ENCODE results near the gene ALPP.
"Not testable (repeated sequence)": the region's sequence is repeated elsewhere in the genome, so short reads cannot be mapped to it uniquely, and the experiment has no call there.

ALPP gene

DNA sequence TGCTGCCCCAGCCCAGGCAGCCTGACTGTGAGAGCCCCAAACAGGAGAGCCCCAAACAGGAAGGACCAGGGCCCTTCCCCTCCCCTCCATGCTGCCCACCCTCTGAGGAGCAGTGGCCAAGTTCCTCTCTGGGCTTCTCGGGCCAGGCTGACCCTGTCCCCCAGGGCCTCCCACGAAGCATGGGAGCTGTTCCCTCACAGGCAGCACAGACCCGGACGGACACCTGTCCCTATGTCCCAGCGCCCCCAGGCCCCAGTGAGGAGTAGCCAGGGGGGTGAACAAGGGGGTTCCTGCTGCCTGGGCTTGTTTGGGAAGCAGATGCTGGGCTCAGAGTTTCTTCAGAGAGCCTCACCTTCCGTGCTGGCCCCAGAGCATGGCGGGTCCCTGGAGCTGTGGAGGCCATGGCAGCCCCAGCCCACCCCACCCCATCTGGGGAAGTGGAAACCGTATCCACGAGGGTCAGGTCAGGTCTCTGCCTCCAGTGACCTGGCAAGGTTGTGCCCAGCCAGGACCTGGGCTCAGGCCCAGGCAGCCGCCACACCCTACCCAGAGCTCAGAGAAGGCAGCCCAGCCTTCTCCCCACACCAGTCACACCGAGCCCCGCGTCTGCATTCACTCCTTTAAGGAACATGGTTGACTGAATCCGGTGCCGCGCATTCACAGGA is 40.3 kb upstream of the ALPP start:
- not testable (repeated sequence) for H3K4me3 Mint-ChIP-seq, H3K4me1 Mint-ChIP-seq, H3K27ac Mint-ChIP-seq, H3K27me3 Mint-ChIP-seq, ATAC-seq, H3K9me3 Mint-ChIP-seq
- peaks cover 31% of the 10 kb centered on the region for H3K36me3 Mint-ChIP-seq

DNA sequence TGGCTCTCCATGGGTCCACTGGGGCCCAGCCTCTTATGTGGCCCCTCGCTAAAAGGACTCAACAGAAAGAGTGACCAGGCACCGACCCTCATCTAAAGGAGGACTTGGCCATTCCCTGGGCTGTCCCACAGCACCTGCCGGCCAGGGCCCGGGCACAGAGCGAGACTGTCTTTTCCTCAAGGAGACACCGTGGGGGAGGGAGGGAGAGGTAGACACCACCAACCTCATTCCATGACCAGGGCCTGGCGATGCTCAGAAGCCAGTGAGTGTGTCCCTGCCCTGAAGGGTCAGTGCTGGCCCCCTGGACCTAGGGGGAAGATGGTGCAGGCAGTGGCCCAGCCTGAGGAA is 39.8 kb upstream of the ALPP start:
- H3K27me3 Mint-ChIP-seq, result no peaks in the 10 kb centered on the region
- H3K27ac Mint-ChIP-seq, result no peak overlapping the region
- peaks cover 4% of the 10 kb centered on the region for H3K9me3 Mint-ChIP-seq
- H3K36me3 Mint-ChIP-seq, result peaks cover 27% of the 10 kb centered on the region
- no peak overlapping the region for H3K4me3 Mint-ChIP-seq
- H3K4me1 Mint-ChIP-seq, result no peaks in the 10 kb centered on the region
- ATAC-seq, result no peak

DNA sequence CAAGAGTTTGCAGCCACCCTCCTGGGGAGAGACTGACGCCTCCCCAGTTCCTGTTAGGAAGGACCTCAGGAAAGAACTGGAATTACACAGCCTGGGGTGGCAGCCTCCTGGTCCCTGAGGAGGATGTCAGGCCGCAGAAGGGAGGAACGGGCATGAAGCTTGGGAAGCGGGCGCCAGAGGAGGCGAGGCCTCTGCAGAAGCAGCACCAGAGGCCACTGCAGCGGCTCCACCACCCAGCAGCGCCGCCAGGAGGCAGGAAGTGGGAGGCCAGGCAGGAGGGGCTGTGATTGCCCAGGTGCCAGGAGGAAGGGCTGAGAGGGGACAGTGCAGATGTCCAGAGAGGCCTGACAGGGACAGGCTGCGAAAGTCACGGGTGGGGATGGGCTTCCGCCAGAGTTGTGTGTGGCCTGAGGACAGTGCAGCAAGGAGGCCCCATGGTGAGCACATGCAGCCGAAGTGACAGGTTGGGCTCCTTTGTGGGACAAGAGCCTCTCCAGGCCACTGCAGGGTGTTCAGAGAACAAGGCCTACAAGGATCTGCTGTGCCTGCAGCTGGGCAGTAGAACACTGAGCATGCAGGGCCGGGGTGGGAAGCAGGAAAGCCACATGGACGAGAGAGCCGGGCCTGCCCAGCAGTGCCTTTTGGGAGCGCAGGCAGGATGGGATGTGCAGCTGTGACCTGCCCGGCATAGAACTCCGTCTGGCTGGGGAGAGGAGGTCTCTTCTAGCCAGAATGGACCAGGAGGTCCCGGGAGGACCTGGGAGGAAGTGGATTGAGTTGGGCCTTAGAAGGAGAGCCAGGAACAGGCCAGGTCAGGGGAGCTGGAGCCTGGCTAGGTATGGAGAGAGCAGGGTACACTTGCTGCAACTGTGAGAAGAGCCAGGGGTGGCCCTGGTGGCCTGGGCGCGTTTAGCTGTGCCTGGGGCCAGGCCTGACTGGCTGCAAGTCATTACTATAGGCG is 39.1 kb upstream of the ALPP start:
- no peaks in the 10 kb centered on the region for H3K27me3 Mint-ChIP-seq
- H3K4me3 Mint-ChIP-seq, result no peak overlapping the region
- ATAC-seq, result no peak
- peaks cover 6% of the 10 kb centered on the region for H3K9me3 Mint-ChIP-seq
- no peak overlapping the region for H3K27ac Mint-ChIP-seq
- peaks cover 20% of the 10 kb centered on the region for H3K36me3 Mint-ChIP-seq
- H3K4me1 Mint-ChIP-seq, result no peaks in the 10 kb centered on the region

DNA sequence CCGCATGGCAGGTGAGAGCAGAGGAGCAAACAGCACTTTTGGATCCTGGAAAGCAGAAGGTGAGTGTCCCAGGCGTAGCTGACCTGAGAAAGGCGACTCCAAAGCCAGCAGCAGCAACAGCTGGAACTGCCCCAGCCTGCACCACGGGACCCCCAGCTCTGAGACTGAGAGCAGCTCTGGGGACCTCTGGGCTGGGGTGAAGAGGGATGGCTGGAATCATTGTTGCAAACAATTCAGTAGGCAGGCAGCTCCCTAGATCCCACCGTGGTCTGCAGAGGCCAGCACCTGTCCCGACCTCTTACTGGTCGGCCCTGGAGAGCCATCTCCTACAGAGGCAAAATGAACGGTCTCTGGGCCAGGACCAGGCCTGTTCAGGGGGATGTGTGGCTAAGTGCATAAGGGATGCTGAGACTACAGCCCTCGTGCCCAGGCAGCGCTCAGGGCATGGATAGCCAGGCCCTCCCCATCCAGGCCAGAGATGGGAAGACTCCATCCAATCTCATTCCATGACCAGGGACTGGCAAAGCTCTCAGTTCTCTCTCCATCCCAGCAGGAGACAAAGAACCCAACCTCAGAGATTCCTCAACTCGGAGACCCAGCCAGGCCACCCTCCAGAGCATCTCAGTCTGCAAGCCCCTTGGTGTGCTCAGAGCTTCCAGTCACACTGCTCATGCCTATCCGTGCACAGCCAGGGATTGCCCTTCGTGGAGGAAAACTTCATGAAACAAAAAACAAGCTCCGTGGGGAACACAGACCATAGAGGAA is 38.2 kb upstream of the ALPP start:
- Mint-ChIP-seq H3K4me3 (no peak overlapping the region), H3K27ac (no peak overlapping the region), H3K4me1 (no peaks in the 10 kb centered on the region), H3K27me3 (no peaks in the 10 kb centered on the region), H3K36me3 (peaks cover 20% of the 10 kb centered on the region), H3K9me3 (peaks cover 6% of the 10 kb centered on the region)
- ATAC-seq, result no peak

DNA sequence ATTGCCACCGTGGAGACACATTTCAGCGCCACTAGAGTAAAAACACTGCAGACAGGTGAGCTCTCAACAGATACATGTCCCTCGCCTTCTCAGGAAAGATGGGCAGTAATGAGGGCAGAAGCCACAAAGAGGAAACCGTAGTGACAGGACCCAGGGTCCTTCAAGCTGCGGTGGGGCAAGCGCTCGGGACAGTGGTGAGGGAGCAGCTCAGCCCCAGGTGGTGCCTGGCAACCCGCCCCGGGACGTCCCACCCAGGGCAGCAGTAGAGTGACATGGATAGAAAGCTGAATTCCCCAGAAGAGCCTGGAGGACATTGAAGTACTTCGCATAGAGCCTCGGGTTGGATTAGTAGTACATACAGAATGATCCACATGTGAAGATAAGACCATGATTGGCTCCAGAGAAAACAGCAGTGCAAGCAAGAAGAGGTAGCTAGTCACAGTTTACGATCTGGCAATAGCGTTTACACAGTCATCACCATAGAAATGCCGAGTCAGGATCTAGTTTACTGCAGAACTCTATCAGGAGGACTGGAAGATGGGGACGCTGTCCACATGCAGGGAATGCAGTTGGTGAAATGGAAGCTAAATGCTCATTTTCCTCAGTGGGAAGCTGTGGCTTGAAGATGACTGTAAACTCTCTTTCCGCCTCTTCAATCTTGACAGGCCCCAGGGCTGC is 37.4 kb upstream of the ALPP start:
- no peak for ATAC-seq
- Mint-ChIP-seq H3K4me1 (no peaks in the 10 kb centered on the region), H3K27me3 (no peaks in the 10 kb centered on the region), H3K9me3 (peaks cover 6% of the 10 kb centered on the region), H3K4me3 (no peak overlapping the region), H3K36me3 (peaks cover 15% of the 10 kb centered on the region), H3K27ac (no peak overlapping the region)

DNA sequence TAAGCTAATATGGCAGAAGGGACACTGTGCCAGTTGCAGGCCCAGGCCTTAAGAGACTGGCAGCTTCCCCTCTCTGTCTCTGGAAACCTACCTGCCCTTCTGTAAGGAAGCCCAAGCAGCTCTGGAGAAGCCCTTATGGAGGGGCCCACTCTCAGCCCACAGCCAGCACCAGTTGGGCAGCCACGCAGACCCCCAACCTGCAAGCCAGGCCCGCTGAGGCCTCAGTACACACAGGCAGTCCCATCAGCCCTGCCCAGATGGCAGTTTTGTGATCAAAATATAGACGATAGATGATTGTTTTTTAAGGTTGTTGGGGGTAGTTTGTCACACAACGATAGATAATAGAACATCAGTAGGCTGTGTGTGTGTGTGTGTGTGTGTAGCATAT is 36.8 kb upstream of the ALPP start:
- H3K27ac Mint-ChIP-seq, result no peak overlapping the region
- no peak for ATAC-seq
- peaks cover 15% of the 10 kb centered on the region for H3K36me3 Mint-ChIP-seq
- no peak overlapping the region for H3K4me3 Mint-ChIP-seq
- H3K4me1 Mint-ChIP-seq, result no peaks in the 10 kb centered on the region
- no peaks in the 10 kb centered on the region for H3K27me3 Mint-ChIP-seq
- H3K9me3 Mint-ChIP-seq, result peaks cover 6% of the 10 kb centered on the region

DNA sequence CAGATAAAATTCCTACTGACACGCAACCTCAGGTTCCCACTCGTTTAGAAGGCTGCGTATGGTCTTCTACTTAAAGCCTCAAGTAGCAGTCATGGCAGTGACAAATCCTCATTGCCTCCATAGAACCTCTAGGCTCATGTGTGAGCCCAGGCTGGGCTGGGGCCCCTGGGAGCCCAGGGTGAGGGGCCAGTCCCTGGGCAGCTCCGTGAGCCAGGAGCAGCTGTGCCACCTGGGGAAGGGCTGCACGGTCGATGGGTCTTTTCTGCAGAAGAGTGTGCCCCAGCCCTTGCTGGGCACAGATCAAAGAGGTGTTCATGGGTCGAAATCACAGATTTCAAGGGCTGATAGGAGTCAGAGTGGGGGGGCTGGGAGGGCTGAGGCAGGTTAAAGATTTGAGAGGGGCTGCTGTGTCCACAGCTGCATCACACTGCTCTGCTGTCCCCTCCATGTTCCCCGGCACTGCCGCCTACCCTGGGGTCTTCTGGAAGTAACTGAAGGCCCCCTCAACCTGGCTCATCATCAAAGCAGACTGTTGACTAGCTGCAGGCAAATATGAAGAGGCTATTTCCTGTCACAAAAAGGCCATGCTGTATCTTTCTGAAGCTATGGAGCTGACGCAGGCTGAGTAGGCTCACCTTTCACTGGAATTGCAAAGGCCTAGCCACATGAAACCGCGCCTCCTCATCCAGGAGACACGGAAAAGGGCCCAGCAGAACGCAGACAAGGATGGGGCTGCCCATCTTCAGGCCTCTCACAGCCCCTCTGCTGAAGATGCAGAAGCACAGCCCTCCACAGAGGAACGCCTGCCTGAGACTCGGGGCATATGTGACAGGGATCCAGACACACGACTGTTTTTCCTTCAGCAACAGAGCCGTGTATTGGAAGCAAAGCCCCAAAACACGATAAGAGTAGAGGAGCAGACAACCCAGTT is 35.7 kb upstream of the ALPP start:
- Mint-ChIP-seq H3K36me3 (peaks cover 15% of the 10 kb centered on the region), H3K27ac (no peak overlapping the region), H3K4me3 (no peak overlapping the region), H3K4me1 (no peaks in the 10 kb centered on the region), H3K27me3 (no peaks in the 10 kb centered on the region), H3K9me3 (peaks cover 6% of the 10 kb centered on the region)
- no peak for ATAC-seq

DNA sequence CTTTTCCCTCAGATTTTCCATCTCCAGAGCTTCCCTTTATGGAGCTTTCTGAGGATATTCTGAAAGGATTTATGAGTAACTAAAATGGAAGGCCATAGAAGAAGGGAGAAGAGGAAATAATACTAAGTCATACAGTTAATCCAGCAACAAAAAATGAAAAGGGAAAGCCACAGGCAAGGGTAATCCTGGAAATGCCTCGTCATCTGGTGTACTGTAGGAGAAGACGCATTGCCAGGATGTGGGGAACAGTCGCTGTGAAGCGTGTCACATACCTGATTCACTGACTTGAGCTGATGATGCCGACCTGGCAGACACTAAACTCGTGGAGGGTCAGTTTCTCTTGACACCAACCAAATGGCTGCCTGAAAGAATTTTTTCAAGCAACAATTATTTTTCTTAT is 34.7 kb upstream of the ALPP start:
- H3K27ac Mint-ChIP-seq, result no peak overlapping the region
- H3K36me3 Mint-ChIP-seq, result peaks cover 12% of the 10 kb centered on the region

DNA sequence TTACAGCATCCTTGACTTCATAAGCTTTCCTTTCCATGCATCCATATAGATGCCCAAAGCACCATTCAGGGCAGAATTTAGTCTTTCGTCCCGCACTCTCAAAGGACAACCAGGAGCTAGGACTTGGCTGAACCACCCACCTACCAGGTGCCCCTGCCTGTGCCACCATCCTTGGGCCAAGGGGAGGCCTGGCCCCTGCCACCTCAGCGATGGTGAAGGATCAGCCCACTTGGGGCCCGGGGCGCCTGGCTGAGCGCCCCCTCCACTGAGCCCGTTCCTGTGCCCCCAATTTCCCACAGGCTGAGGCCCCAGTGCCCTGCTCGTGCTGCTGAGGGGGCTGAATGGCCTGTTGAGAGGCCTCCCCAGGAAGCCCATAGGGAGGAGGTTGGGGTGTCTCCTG is 33.3 kb upstream of the ALPP start:
- Mint-ChIP-seq H3K27ac (no peak overlapping the region), H3K36me3 (no peaks in the 10 kb centered on the region), H3K4me3 (no peak overlapping the region), H3K9me3 (peaks cover 9% of the 10 kb centered on the region), H3K27me3 (peaks cover 5% of the 10 kb centered on the region), H3K4me1 (no peaks in the 10 kb centered on the region)
- no peak for ATAC-seq

More for the DNA sequence above, 34.7 kb upstream of the ALPP start:
- Mint-ChIP-seq H3K4me1 (no peaks in the 10 kb centered on the region), H3K4me3 (no peak overlapping the region), H3K27me3 (no peaks in the 10 kb centered on the region), H3K9me3 (peaks cover 9% of the 10 kb centered on the region)
- ATAC-seq, result no peak

DNA sequence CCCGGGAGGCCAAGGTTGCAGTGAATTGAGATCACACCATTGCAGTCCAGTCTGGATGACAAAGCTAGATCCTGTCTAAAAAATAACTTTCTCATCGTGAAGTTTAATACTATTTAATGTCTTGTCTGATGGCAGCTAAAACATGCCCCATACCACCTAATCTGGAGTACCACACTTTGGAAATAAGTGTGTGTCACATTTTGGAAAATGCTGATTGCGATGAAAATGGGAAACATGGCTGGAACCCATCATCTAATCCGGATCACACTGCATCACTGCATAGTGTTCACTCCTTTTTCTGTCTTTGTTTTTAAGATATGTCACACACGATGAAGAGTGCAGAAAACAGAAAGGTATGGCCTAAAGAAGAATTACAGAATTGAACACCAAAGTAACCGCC is 31.2 kb upstream of the ALPP start:
- Mint-ChIP-seq H3K36me3 (no peaks in the 10 kb centered on the region), H3K4me1 (no peaks in the 10 kb centered on the region), H3K4me3 (no peak overlapping the region), H3K27ac (no peak overlapping the region), H3K9me3 (peaks cover 9% of the 10 kb centered on the region), H3K27me3 (peaks cover 11% of the 10 kb centered on the region)
- no peak for ATAC-seq

DNA sequence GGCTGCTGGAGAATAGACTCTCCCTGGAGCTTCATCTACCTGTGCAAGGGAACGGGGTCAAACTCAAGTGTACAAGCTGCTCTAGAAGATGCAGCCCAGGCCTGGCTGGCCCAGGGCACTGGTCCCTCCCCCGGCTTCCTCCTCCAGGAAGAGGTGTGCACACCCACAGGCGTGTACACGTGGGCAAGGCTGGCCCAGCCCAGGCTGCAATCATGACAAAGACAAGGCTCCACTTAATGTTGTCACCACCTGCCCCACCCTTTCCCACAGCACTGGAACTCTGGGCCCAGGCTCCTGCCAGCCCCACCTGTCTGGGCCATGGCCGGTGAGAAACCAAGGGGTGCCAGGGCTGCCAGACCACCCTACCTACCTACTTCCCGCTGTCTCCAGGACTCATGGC is 29.6 kb upstream of the ALPP start:
- no peak overlapping the region for H3K27ac Mint-ChIP-seq

DNA sequence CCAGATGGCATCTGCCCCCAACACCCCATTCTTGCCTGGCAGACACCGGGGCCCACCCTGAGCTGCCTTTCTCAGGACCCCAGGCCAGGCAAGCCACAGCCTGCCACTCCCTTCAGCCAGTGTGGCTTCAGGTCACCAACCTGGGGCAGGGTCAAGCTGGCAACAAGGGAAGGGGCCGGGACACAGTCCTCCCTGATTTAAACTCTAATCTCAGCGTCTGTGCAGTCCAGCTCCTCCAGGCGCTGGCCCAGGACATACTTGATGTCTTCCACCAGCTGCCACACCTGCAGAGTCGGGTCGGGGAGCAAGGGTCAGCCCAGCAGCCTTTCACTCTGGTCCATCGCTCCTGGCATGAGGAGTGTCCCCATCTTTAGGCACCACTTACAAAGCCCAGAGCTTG is 29.0 kb upstream of the ALPP start:
- H3K27me3 Mint-ChIP-seq, result peaks cover 29% of the 10 kb centered on the region
- H3K4me1 Mint-ChIP-seq, result no peaks in the 10 kb centered on the region
- H3K36me3 Mint-ChIP-seq, result no peaks in the 10 kb centered on the region
- no peak overlapping the region for H3K4me3 Mint-ChIP-seq
- H3K9me3 Mint-ChIP-seq, result peaks cover 4% of the 10 kb centered on the region
- no peak for ATAC-seq
- no peak overlapping the region for H3K27ac Mint-ChIP-seq

More for the DNA sequence above, 29.6 kb upstream of the ALPP start:
- Mint-ChIP-seq H3K4me1 (no peaks in the 10 kb centered on the region), H3K4me3 (no peak overlapping the region), H3K27me3 (peaks cover 23% of the 10 kb centered on the region), H3K36me3 (no peaks in the 10 kb centered on the region), H3K9me3 (peaks cover 4% of the 10 kb centered on the region)
- ATAC-seq, result no peak

DNA sequence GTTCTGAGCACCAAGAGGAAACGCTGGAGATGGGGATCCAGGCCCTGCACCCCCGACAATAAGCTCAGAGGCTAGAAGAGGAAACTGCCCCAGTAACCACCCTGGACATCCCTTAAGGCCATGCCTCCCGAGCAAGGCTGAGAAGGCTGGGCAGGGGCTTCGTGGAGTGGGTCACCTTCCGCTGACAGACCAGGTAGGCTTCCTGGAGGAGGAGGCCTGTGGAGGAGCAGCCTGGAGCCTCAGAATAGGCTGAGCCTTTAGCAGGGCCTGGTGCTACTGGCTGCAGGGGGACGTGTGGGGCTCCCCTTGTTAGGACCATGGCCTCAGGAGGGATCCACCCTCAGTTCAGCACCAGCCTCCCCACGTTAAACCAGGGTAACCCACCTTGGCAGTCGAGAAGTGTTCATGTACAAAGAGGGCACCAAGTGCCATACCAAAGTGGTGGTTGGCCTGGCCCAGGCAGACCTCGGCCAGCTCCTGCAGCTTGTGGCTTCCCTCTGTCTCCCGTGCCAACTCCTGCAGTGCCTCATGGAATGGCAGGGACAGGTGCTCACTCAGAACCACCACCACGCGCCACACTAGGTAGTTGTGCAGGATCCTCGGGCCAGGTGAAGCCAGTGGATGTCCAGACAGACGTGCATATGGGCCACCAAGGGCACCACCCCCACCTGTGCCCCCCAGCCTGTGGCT is 28.5 kb upstream of the ALPP start:
- ATAC-seq, result no peak
- Mint-ChIP-seq H3K27ac (no peak overlapping the region), H3K27me3 (peaks cover 34% of the 10 kb centered on the region), H3K9me3 (peaks cover 4% of the 10 kb centered on the region), H3K4me1 (no peaks in the 10 kb centered on the region), H3K4me3 (no peak overlapping the region), H3K36me3 (no peaks in the 10 kb centered on the region)
